HFFc6 (cell line): ENCODE data around the gene STH. TPM values are rescaled to one million over a fixed set of nuclear protein-coding genes. Genes with fewer than 3 reads are reported as not detected.
A peak's percentile ranks its signal among the peaks of the same experiment; 100 is the strongest.
"Not testable (repeated sequence)": the region's sequence is repeated elsewhere in the genome, so short reads cannot be mapped to it uniquely, and the experiment has no call there.

Source experiments
- DNase-seq: peaks from one replicate; pipeline ENCODE4 v3.0.0-alpha.2; 2018
- H3K27ac Mint-ChIP-seq: 2 replicates; pipeline ENCODE4 v1.8.0; 2020; ENCODE audit warnings: mild to moderate bottlenecking, mixed read lengths
- H3K27me3 Mint-ChIP-seq: 2 replicates; pipeline ENCODE4 v1.8.0; 2021; ENCODE audit warnings: mild to moderate bottlenecking, moderate library complexity, mixed read lengths; ENCODE audit not compliant: insufficient read depth
- H3K36me3 Mint-ChIP-seq: 2 replicates; pipeline ENCODE4 v1.8.0; 2021; ENCODE audit warnings: low read depth, mixed read lengths
- H3K4me1 Mint-ChIP-seq: 2 replicates; pipeline ENCODE4 v1.8.0; 2020; ENCODE audit warnings: low read depth, mixed read lengths
- H3K4me3 Mint-ChIP-seq: 2 replicates; pipeline ENCODE4 v1.8.0; 2020; ENCODE audit warnings: mild to moderate bottlenecking, moderate library complexity, mixed read lengths
- H3K9me3 Mint-ChIP-seq: 2 replicates; pipeline ENCODE4 v1.8.0; 2020; ENCODE audit warnings: mild to moderate bottlenecking, mixed read lengths
- total RNA-seq, 6 experiments: library from RNA; stranded (reverse); fragmentation: NEBNext Ultra II Directional; extraction: Animal tissue kit (Norgen Biotek cat#: 25700); gene quantifications; 2 replicates in 1 of 6; 3 replicates in 5 of 6; pipeline ENCODE4 v1.2.3, GENCODE V29; 2021
- TF ChIP-seq, protein P1 (sequence below): fragments of 200-600 bp; sonication (generic); IDR thresholded peaks from 2 replicates; pipeline ENCODE4 v1.5.0; 2021; ENCODE audit warnings: antibody characterized with exemption, mild to moderate bottlenecking

Gene STH
- total RNA-seq, 6 experiments from 2014 or later: not detected

DNA sequence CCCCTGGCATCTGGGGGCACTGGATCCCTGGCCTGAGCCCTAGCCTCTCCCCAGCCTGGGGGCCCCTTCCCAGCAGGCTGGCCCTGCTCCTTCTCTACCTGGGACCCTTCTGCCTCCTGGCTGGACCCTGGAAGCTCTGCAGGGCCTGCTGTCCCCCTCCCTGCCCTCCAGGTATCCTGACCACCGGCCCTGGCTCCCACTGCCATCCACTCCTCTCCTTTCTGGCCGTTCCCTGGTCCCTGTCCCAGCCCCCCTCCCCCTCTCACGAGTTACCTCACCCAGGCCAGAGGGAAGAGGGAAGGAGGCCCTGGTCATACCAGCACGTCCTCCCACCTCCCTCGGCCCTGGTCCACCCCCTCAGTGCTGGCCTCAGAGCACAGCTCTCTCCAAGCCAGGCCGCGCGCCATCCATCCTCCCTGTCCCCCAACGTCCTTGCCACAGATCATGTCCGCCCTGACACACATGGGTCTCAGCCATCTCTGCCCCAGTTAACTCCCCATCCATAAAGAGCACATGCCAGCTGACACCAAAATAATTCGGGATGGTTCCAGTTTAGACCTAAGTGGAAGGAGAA, 13.5 kb downstream of the STH start:
- Mint-ChIP-seq H3K27ac (no peak overlapping the region; the same call in 1 of the 2 replicates), H3K9me3 (no peaks in the 10 kb centered on the region), H3K4me1 (peaks cover 17% of the 10 kb centered on the region), H3K36me3 (no peaks in the 10 kb centered on the region), H3K27me3 (peaks cover 6% of the 10 kb centered on the region), H3K4me3 (no peak overlapping the region)
- DNase-seq: no peak
- TF ChIP-seq, protein P1, sequence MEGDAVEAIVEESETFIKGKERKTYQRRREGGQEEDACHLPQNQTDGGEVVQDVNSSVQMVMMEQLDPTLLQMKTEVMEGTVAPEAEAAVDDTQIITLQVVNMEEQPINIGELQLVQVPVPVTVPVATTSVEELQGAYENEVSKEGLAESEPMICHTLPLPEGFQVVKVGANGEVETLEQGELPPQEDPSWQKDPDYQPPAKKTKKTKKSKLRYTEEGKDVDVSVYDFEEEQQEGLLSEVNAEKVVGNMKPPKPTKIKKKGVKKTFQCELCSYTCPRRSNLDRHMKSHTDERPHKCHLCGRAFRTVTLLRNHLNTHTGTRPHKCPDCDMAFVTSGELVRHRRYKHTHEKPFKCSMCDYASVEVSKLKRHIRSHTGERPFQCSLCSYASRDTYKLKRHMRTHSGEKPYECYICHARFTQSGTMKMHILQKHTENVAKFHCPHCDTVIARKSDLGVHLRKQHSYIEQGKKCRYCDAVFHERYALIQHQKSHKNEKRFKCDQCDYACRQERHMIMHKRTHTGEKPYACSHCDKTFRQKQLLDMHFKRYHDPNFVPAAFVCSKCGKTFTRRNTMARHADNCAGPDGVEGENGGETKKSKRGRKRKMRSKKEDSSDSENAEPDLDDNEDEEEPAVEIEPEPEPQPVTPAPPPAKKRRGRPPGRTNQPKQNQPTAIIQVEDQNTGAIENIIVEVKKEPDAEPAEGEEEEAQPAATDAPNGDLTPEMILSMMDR: no peak

DNA sequence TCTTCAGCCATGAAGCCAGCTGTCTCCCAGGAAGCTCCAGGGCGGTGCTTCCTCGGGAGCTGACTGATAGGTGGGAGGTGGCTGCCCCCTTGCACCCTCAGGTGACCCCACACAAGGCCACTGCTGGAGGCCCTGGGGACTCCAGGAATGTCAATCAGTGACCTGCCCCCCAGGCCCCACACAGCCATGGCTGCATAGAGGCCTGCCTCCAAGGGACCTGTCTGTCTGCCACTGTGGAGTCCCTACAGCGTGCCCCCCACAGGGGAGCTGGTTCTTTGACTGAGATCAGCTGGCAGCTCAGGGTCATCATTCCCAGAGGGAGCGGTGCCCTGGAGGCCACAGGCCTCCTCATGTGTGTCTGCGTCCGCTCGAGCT, 14.1 kb downstream of the STH start:
- Mint-ChIP-seq H3K4me3 (no peak overlapping the region), H3K4me1 (peaks cover 17% of the 10 kb centered on the region), H3K27me3 (peaks cover 6% of the 10 kb centered on the region), H3K36me3 (no peaks in the 10 kb centered on the region), H3K27ac (no peak overlapping the region; the same call in 1 of the 2 replicates), H3K9me3 (no peaks in the 10 kb centered on the region)
- DNase-seq: no peak
- TF ChIP-seq, protein P1: no peak

DNA sequence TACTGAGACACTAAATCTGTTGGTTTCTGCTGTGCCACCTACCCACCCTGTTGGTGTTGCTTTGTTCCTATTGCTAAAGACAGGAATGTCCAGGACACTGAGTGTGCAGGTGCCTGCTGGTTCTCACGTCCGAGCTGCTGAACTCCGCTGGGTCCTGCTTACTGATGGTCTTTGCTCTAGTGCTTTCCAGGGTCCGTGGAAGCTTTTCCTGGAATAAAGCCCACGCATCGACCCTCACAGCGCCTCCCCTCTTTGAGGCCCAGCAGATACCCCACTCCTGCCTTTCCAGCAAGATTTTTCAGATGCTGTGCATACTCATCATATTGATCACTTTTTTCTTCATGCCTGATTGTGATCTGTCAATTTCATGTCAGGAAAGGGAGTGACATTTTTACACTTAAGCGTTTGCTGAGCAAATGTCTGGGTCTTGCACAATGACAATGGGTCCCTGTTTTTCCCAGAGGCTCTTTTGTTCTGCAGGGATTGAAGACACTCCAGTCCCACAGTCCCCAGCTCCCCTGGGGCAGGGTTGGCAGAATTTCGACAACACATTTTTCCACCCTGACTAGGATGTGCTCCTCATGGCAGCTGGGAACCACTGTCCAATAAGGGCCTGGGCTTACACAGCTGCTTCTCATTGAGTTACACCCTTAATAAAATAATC, 14.6 kb downstream of the STH start:
- no peaks in the 10 kb centered on the region for H3K9me3 Mint-ChIP-seq
- DNase-seq: peak; percentile 70
- H3K27me3 Mint-ChIP-seq: peaks cover 6% of the 10 kb centered on the region
- no peaks in the 10 kb centered on the region for H3K36me3 Mint-ChIP-seq
- TF ChIP-seq, protein P1: no peak
- H3K4me3 Mint-ChIP-seq: no peak overlapping the region
- peaks cover 17% of the 10 kb centered on the region for H3K4me1 Mint-ChIP-seq
- H3K27ac Mint-ChIP-seq: peak overlapping the region; percentile 37; the same call in 1 of the 2 replicates

DNA sequence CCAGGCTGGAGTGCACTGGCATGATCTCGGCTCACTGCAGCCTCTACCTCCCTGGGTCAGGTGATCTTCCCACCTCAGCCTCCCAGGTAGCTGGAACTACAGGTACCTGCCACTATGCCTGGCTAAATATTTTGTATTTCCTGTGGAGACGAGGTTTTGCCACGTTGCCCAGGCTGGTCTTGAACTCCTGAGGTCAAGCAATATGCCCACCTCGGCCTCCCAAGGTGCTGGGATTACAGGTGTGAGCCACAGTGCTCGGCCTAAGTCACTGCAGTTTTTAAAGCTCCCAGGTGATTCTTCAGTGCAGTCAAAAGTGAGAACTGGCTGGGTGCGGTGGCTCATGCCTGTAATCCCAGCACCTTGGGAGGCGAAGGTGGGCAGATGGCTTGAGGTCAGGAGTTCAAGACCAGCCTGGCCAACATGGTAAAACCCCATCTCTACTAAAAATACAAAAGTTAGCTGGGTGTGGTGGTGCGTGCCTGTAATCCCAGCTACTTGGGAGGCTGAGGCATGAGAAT, 20.4 kb downstream of the STH start:
- H3K4me1 Mint-ChIP-seq: not testable (repeated sequence)

DNA sequence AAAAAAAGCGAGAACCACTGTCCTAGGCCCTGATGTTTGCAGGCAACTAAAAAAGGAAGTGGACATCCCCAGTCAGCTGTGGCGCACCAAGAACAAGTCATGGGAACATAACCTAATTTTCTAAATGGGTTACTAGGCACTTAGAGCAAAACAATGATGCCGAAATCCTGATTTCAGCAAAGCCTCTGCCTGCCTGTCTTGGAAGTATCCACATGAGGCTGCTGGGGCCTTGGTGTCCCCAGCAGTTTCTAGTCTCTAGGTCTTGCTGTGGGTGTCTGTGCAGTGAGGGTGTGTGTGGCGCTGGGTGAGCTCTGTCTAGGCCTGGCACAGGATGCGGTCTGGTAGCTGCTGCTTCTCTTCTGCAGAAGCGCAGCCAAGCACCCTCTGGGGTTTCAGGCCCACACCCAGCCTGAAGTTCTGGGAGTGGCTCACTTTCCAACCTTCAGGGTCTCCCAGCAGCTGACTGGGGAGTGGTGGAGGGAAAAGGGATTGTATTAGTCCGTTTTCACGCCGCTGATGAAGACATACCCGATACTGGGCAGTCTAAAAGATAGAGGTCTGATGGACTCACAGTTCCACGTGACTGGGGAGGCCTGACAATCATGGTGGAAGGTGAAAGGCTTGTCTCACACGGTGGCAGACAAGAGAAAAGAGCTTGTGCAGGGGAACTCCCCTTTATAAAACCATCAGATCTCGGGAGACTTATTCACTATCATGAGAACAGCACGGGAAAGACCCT, 21.1 kb downstream of the STH start:
- no peak for DNase-seq
- peaks cover 5% of the 10 kb centered on the region for H3K27me3 Mint-ChIP-seq
- no peak overlapping the region for H3K4me3 Mint-ChIP-seq
- H3K9me3 Mint-ChIP-seq: no peaks in the 10 kb centered on the region
- H3K4me1 Mint-ChIP-seq: no peaks in the 10 kb centered on the region
- H3K27ac Mint-ChIP-seq: no peak overlapping the region
- H3K36me3 Mint-ChIP-seq: no peaks in the 10 kb centered on the region
- TF ChIP-seq, protein P1: no peak

More for the DNA sequence above, 20.4 kb downstream of the STH start:
- H3K4me3 Mint-ChIP-seq, H3K27me3 Mint-ChIP-seq, H3K27ac Mint-ChIP-seq, H3K9me3 Mint-ChIP-seq, DNase-seq, H3K36me3 Mint-ChIP-seq: not testable (repeated sequence)

DNA sequence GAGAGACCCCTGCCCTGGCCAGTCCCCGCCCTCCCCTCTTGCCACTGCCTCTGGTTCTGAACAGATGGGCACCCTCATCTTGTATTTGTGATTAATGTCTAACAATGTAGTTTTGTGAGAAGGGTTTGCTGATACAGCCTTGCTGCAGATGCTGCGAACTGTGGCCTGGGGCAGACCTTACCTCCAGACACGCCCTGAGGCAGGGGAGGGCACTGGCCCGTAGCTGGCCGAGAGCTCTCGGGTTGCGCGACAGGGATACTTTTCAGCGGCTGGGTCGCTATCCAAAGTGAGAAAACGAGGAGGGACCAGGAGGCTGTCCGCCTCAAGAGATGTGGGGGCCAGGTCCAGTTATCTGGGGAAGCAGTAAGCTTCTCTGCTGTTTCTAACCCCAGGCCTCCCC, 21.9 kb downstream of the STH start:
- peaks cover 4% of the 10 kb centered on the region for H3K27me3 Mint-ChIP-seq
- no peaks in the 10 kb centered on the region for H3K4me1 Mint-ChIP-seq
- H3K4me3 Mint-ChIP-seq: no peak overlapping the region
- DNase-seq: no peak
- peaks cover 4% of the 10 kb centered on the region; the same call in 1 of the 2 replicates for H3K36me3 Mint-ChIP-seq
- H3K27ac Mint-ChIP-seq: no peak overlapping the region
- no peaks in the 10 kb centered on the region for H3K9me3 Mint-ChIP-seq
- TF ChIP-seq, protein P1: no peak

DNA sequence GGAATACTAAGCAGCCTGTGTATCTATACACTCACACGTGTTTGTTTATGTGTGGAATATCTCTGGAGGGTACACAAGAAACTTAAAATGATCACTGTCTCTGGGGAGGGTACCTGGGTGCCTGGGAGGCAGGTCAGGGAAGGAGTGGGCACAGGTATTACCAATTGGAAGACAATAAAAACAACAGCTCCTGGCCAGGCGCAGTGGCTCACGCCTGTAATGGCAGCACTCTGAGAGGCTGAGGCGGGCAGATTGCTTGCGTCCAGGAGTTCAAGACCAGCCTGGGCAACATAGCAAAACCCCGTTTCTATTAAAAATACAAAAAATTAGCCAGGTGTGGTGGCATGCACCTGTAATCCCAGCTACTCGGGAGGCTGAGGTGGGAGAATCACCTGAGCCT, 24.3 kb downstream of the STH start:
- peaks cover 10% of the 10 kb centered on the region for H3K36me3 Mint-ChIP-seq
- DNase-seq, H3K27me3 Mint-ChIP-seq, H3K4me3 Mint-ChIP-seq, H3K27ac Mint-ChIP-seq, H3K4me1 Mint-ChIP-seq, H3K9me3 Mint-ChIP-seq: not testable (repeated sequence)
